ENCODE results near the gene GAN.
"Not testable (repeated sequence)": the region's sequence is repeated elsewhere in the genome, so short reads cannot be mapped to it uniquely, and the experiment has no call there.

Gene GAN

DNA sequence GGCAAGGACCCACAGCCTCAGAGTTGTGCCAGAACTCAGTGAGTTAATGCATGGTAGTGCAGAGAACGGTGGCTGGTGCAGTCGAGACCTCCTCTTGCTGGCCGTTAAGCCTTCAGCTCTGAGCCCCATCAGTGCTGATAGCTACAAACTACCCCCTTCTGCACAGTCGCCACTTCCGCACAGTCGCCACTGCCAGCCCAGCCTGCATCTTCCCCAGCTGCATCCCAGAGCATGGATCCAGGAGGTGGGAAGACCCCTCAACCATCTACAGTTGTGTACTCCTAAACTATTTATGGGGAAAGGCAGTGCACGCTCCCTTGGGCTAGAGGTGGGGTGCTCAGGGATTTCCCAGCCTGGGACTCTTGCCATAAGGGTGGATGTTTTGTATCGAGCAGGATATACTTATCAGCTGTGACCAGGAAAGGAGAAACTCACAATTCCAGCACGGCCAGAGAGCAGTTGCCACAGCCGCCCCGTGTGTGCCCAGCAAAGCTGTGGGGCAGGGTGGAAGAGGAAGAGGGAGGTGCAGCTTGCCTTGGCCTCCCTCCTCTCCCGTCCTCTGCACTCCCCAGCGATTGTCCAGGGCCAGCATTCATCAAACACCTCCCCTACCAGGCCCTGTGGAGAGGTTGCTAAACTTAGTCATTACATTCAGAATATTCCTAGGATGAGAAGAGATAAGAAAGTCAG is 80.3 kb downstream of the GAN start:
- DNase-seq (ENCODE audit: insufficient read length, low spot score) (no peak), FAIRE-seq (no peak)

DNA sequence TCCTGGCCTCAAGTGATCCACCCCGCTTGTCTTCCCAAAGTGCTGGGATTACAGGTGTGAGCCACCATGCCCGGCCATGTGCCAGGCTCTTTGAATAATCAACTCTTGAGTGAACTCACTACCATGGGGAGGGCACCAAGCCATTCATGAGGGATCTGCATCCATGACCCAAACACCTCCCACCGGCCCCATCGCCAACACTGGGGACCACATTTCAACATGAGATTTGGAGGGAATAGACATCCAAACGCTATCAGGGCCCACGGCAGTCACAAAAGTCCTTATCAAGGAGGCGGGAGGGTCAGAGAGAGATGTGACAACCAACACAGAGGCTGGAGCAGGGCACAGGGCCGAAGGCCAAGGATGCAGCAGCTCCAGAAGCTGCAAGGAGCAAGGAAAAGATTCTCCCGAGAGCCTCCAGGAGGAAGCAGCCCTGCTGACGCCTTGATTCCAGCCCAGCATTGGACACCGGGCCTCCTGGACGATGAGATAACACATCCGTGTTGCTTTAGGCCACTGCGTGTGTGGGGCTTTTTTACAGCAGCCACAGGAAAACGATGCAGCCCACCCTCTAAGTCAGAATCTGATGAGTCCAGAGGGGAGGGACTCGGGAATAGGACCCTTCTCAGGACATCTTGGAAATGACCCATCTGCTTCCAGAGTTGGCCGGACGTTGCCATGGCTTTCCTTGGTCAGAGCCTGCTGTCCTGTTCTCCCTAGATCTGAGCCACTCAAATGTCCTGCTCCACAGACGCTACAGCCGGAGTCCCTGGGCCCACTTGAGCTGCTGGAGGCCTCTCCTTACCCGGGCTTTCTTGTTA is 82.5 kb downstream of the GAN start:
- FAIRE-seq = no peak
- no peak for DNase-seq (ENCODE audit: insufficient read length, low spot score)

DNA sequence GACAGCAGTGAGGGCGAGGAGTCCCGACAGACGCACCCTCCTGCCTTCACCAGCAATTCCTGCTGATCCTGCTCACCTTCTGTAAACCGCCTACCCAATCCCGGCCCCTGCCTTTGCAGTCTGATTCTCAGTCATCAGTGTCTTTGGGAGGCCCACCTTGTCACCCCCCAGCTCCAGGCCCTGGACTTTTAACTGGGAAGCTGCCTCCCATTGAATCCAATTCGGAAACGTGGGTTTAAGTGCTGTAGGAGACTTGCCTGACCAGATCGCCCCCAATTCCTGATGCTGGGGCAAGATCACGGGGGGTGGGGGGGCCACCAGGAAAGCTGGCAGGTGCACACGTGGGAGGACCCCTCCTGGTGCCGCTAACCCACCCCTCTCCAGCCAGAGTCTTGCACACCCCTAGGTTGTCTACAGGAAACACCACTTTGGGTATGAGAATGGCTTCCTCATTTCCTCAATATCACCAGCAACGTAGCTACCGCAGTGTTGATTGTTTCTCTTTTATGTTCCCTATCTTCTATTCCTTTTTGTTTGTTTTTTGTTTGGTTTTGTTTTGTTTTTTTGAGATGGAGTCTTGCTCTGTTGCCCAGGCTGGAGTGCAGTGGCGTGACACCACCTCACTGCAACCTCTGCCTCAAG is 83.2 kb downstream of the GAN start:
- no peak for DNase-seq (ENCODE audit: insufficient read length, low spot score)
- FAIRE-seq = no peak

DNA sequence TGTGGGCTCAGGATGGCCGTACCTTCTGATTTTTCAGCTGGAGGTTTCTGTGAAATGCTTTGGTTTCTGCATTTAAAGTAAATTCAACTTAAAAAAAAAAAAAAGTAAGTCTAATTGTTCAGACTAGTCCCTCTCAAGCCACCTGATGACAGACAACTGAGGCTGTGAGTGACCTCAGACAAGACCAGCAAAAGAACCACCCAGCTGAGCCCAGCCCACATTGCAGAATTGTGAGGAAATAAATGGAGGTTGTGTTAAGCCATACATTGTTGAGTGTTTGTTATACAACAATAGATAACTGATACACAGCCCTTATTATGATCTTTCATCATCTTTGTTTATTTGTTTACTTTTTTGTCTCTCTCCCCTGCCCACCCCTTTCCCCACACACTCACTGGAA is 85.1 kb downstream of the GAN start:
- no peak for DNase-seq (ENCODE audit: insufficient read length, low spot score)
- no peak for FAIRE-seq

DNA sequence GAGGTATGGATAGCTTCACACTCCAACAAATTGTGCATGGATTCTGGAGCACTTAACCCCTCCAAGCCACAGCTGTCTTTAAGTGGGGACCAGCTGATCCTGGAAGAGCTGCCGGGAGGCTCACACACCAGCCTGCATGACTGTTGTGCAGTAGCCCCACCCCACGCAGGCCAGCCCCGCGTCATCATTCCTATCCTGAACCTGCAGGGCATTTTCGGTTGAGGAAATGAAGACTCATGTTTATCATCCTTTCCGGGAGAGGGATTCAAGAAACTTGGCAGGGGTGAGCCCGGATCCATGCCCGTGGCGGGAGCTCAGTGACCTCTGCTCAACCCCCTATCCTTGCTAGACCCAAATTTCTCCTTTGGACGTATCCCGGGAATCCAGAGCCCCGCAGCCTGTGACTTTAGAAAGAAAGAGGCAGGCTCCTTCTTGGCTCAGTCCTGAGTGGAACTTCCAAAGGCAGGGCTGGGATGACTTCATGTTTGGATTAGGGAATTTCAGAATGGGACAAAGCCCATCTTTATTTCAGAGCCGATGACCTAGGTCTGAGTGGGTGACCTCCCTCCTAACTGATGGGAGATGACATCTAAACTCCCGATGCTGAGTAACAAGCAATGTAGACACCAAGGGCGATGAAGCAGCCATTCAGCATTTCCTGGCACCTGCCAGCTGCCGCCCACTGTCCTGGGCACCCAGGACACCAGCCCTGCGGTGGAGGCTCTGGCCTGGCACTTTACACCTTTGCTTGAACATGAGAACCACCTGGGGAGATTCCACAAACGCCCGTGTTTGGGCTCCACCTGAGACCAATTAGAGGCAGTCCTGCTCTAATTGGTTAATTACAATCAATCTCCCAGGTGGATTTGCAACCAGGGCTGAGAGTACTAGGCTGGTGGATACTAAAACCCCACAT is 86.5 kb downstream of the GAN start:
- no peak for DNase-seq (ENCODE audit: insufficient read length, low spot score)
- FAIRE-seq = no peak

DNA sequence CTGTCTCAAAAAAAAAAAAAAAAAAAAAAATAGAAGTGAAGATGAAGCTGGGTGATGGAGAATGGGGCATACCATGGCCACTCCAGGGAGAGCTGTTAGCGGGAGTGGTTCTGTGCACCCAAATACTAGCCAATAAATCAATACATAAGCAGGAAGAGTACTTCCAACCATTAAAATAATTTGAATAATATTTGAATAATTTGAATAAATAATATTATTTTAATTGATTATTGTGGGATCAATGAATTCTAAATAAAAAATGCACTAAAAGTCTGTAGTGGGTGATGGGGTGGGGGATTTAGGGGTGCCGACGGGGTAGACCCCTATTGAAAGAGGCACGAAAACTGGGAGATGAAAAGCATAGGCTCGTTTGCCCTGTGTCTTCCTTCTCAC is 88.4 kb downstream of the GAN start:
- DNase-seq (ENCODE audit: insufficient read length, low spot score) = no peak
- no peak for FAIRE-seq

DNA sequence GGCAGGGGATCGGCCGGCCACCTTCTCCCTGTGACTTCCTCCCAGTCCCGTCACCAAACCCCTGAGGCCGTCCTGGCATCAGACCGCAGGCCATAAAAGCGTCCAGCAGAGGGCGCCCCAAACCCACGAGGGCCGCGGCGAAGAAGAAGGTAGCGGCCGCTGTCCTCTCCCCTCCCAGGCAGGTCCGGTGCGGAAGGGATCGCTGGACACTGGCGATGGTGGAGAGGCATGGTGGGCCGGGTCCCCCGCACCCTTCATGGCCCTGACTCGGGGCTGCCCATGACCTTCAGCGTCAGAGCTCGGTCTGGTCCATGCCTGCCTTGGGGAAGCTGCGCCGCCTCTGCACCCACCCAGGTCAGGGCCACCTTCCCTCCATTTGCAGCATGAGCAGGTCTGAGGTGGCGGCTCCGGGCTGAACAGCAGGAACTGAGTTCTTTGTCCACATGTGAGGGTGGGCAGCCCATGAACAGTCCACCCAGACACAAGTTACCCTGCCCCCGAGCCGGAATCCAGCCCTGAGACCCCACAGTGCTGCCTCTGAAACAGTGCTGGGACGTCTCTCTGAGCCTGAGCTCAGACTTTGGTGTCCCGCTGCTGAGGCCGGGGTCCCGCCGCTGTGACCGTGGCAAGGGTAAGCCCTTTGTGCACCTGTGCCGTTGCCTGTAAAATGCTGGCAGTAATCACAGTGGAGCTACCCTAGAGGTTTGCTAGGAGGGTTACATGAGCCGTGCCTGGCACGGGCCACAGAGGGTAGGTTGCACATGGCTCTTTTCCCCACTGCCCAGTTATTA is 89.0 kb downstream of the GAN start:
- DNase-seq (ENCODE audit: insufficient read length, low spot score) (peak; percentile 96), FAIRE-seq (peak; percentile 91)

DNA sequence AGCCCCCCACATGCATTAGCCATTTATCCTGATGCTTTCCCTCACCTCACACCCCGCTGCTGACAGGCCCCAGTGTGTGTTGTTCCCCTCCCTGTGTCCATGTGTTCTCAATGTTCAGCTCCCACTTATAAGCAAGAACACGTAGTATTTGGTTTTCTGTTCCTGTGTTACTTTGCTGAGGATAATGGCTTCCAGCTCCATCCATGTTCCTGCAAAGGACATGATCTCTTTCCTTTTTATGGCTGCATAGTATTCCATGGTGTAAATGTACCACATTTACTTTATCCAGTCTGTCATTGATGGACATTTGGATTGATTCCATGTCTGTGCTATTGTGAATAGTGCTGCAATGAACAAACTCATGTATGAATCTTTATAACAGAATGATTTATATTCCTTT is 90.2 kb downstream of the GAN start:
- FAIRE-seq; DNase-seq (ENCODE audit: insufficient read length, low spot score): not testable (repeated sequence)

DNA sequence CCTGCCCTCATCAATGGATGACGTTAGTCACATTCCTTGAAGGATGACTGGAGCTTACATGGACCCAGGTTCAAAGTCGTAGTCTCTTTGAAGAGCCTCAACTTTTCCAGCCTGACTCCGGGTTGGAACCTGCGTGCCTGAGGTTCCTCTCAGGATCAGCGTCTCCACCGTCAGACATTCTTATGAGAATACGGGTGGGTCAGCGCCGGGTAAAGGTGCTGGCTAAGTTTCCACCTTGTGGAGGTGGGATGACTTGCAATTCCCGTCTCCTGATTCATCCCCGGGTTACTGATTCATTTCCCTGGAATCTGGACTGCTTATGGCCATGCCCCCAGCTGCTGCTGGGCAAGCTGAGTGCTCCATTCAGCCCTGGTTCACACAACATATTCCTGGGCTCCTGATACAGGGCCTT is 90.9 kb downstream of the GAN start:
- DNase-seq (ENCODE audit: insufficient read length, low spot score) (no peak), FAIRE-seq (no peak)

DNA sequence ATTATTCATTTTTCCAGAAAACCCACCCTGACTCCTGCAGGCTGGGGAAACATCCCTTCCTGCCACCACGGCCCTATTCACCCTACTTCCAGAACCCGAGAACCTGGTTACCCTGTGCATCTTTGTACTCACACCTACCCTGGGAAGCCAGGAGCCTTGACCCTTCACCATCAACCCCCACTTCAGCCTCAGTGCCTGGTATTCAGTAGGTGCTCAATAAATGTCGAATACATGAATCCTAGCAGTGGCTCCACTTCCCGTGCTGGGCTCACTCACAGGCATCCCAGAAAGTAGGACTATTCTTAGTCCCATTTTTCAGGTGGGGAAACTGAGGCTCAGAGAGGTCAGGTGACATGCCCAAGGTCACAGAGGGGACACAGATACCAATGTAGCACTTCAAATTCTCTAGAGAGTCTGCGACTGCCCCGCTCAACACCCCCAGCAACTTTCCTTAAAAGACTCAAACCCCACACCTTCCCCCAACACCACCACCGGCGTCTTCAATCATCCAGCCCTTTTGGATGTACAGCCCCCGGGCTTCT is 93.7 kb downstream of the GAN start:
- FAIRE-seq = no peak

DNA sequence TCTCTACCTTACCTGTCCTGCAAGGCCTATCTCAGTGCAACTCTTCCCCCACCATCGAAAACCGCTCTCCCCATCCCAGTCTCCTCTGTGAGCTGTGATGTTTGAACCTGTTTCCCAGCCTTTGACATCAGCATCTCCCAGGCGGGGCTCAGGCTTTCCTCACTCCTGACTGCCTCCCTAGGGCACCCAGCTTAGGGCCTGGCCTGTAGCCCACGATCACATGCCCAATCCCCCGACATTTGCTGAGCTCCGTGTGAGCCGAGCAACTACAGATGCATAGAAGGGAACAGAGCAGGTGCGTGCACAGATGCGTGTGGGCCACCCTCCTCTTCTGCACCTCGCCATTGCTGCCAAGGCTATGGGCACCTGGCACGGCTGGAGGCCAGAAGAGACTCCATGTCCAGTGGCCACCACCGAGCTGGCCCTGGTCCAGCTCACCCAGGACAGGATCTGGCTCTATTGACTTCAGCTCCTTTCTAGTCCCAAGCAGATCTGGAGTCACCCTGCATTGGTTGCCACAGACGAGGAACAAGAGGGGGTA is 94.3 kb downstream of the GAN start:
- no peak for DNase-seq (ENCODE audit: insufficient read length, low spot score)
- FAIRE-seq = no peak

More for the DNA sequence above, 93.7 kb downstream of the GAN start:
- DNase-seq (ENCODE audit: insufficient read length, low spot score) = no peak

DNA sequence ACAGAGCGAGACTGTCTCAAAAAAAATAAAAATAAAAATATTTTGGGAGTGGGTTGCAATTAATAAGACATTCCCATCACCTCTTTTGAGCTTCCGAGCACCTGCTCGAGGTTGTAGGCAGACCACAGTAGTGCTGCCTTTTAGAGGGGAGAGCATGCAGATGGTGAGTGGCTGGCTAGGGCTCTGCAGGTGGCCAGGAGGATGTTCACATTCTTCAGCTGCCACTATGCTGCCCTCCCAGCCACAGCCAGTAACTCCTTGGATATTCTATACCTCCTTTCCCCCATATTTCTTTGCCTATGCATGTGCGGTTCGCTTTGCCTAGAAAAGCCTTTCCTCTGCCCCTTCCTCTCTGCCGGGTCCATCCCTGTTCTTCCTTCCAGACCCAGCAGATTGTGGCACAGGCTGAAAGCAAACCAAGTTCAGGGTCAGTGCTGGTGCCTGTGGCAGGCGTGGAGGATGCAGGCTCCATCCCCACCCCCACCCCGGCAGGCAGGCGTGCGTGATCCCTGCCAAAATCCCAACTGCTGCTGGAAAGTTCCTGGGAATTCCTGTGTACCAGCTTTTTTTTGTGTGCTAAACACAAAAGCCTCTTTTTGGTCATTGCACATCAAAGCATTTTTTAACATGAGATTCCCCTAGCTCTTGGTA is 96.0 kb downstream of the GAN start:
- DNase-seq (ENCODE audit: insufficient read length, low spot score) = no peak
- FAIRE-seq = no peak

DNA sequence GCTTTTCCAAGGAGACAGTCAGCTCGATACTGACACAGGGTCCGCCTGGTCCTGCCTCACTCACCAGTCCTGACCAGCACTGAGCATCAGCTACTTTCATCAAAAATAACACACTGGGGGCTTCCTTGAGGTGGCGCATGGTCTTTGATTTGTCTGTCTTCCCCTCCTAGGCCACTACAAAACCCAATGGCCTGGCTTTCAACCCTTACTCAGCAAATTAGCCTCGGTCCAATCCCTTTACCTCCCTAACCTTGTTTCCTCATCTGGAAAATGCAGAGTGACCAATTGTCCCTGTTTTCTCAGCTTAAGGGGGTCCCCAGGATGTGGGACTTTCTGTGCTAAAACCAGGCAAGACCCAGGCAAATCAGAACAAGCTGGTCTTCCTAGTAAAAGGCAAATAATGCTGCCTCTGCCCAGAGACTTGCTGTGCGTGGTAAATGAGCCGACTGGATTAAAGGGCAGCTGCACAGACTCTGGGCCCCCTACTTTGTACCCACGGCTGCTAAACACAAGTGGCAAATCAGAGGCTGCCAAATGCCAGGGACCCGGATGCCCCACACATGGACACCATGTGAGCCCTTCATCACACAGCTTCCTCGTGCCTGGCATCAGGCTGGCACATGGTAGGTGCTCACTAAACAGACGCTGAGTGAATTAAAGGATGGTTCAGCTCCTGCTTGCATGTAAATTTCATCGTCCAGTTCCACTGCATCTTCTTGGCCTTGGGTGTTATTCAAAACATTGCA is 98.7 kb downstream of the GAN start:
- DNase-seq (ENCODE audit: insufficient read length, low spot score) = no peak
- FAIRE-seq = no peak

DNA sequence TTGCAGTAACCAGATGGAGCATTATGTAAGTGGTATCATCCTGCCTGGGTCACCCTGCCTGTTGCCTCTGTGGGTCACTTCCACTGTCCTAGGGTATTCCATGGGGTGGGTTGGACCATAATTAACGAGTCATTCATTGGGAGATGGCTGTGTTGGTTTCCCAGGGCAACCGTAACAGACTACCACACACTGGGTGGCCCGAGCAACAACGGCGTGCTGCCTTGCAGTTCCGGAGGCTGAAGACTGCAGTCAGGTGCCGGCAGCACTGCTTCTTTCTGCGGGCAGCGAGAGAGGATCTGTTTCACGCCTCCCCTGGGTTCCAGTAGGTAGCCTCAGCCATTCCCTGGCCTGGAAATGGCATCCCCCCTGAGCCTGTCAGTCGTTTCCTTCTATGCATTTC is 101.0 kb downstream of the GAN start:
- DNase-seq (ENCODE audit: insufficient read length, low spot score) (no peak), FAIRE-seq (no peak)

DNA sequence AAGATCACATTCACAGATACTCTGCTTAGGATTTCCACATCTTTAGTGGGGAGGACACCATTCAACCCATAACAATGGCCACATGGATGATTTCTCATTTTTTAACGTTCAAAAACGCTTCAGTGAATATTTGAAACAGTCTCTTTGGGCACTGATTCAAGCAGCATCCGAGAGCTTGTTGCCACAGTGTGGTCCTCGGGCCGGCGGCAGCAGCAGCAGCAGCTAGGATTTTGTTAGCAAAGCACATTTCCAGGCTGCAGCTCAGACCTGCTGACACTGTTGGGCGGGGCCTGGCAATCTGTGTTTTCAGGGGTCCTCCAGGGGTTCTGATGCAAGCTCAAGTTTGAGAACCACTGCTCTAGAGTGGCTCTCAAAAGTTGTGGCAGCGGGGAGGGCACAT is 102.0 kb downstream of the GAN start:
- DNase-seq (ENCODE audit: insufficient read length, low spot score) = no peak
- FAIRE-seq = no peak

DNA sequence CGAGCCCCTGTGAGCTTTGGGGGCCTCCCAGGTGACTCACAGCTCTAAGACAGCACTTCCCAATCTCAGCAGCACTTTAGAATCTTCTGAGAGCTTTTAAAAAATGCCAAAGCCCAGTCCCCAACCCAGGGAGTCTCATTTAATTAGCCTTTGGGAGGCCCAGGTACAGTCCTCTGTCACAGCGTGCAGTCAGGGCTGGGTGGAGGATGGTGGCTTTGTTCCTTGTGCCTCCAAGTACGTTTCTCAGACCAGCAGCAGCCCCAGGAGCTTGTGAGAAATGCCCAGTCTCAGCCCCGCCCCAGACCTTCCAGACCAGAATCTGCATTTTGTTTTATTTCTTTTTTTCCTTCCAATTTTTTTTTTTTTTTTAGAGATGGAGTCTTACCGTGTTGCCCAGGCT is 102.4 kb downstream of the GAN start:
- DNase-seq (ENCODE audit: insufficient read length, low spot score) = no peak
- FAIRE-seq = no peak

DNA sequence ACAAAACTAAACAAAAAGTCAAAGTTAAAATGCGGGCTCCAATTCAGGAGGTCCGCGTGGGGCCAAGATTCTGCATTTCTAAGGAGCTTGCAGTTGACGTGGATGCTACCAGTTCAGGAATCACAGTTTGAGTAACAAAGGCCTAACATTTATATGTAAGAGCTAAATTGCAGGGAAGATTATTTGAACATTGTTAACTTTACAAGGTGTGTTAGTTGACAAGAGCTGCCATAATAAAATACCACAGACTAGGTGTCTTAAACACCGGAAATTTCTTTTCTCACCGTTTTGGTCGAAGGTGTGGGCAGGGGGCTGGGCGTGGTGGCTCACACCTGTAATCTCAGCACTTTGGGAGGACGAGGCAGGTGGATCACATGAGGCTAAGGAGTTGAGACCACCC is 105.0 kb downstream of the GAN start:
- no peak for FAIRE-seq

DNA sequence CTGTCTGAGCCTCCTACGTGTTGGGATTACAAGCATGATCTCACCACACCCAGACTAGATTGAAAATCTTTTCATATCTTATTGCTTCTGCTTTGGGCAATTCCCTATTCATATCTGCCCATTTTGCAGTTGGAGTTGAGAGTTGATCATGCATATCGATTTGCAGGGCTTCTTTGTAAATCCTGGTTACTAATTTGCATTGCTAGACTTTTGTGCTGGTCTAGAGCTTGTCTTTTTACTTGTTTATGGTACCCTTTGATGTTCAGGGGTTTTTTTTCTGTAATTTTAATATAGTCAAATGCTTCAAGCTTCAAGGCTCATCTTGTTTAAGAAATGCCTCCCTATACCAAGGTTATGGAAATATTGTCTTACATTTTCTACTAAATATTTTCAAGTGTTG is 106.4 kb downstream of the GAN start:
- no peak for DNase-seq (ENCODE audit: insufficient read length, low spot score)
- FAIRE-seq = no peak

More for the DNA sequence above, 105.0 kb downstream of the GAN start:
- no peak for DNase-seq (ENCODE audit: insufficient read length, low spot score)

All from GM19239 (cell line).